CD4-positive, alpha-beta memory T cell (primary cell): Measurements from ENCODE around the gene SND1. TPM values are rescaled to one million over a fixed set of nuclear protein-coding genes. Genes with fewer than 3 reads are reported as not detected.

ENCODE experiments used
- CTCF ChIA-PET: fragments of 350-600 bp; sonication (Branson Sonifier 250); formaldehyde crosslinking; loops from one replicate; lab custom pipeline; 2021; ENCODE audit warnings: inconsistent platforms; ENCODE audit not compliant: partially characterized antibody; lab: Charles Lee
- POLR2A ChIA-PET: fragments of 350-600 bp; sonication (Branson Sonifier 250); formaldehyde crosslinking; loops from one replicate; lab custom pipeline; 2021; ENCODE audit not compliant: partially characterized antibody; lab: Charles Lee
- DNase-seq, 5 donors: peaks; one replicate each; pipeline versions ENCODE4 v3.0.0 to v3.0.0-alpha.2; 2020 to 2022; ENCODE audit warnings: mixed read lengths in 1 of 5
- H3K27ac ChIP-seq: one replicate; pipeline ENCODE4 v1.7.0; 2013; ENCODE audit warnings: low read depth, low read length
- H3K27me3 ChIP-seq: 2 replicates; pipeline ENCODE4 v1.7.0; 2013; ENCODE audit warnings: mild to moderate bottlenecking, low read length, moderate library complexity; ENCODE audit not compliant: insufficient read depth
- H3K36me3 ChIP-seq: 2 replicates; pipeline ENCODE4 v1.7.0; 2013; ENCODE audit warnings: mild to moderate bottlenecking, low read length, moderate library complexity; ENCODE audit not compliant: insufficient read depth
- H3K4me1 ChIP-seq: 2 replicates; pipeline ENCODE4 v1.7.0; 2013; ENCODE audit warnings: mild to moderate bottlenecking, low read length, moderate library complexity; ENCODE audit not compliant: insufficient read depth
- H3K4me3 ChIP-seq, 2 donors: one replicate each; pipeline ENCODE4 v1.7.0; 2013; ENCODE audit warnings: low read length in 2 of 2, mild to moderate bottlenecking in 1 of 2
- H3K9me3 ChIP-seq, 2 donors: one replicate each; pipeline ENCODE4 v1.7.0; 2013; ENCODE audit warnings: low read length in 2 of 2, control low read depth in 1 of 2; ENCODE audit not compliant: control insufficient read depth in 1 of 2
- H3K27ac Mint-ChIP-seq, 7 donors: one replicate each; pipeline ENCODE4 v1.8.0; 2020 to 2021; ENCODE audit warnings: mixed read lengths in 7 of 7, mild to moderate bottlenecking in 6 of 7, inconsistent platforms in 3 of 7, moderate library complexity in 3 of 7
- H3K27me3 Mint-ChIP-seq, 2 donors: one replicate each; pipeline ENCODE4 v1.8.0; 2020 to 2021; ENCODE audit warnings: mixed read lengths in 2 of 2
- H3K36me3 Mint-ChIP-seq, 2 donors: one replicate each; pipeline ENCODE4 v1.8.0; 2020 to 2021; ENCODE audit warnings: mixed read lengths in 2 of 2, inconsistent platforms in 1 of 2, mild to moderate bottlenecking in 1 of 2
- H3K4me1 Mint-ChIP-seq, 4 donors: one replicate each; pipeline ENCODE4 v1.8.0; 2020 to 2021; ENCODE audit warnings: mixed read lengths in 4 of 4, mild to moderate bottlenecking in 1 of 4
- H3K4me3 Mint-ChIP-seq, 8 donors: one replicate each; pipeline ENCODE4 v1.8.0; 2020 to 2021; ENCODE audit warnings: mixed read lengths in 8 of 8, mild to moderate bottlenecking in 7 of 8, moderate library complexity in 6 of 8, inconsistent platforms in 3 of 8
- H3K9me3 Mint-ChIP-seq, 8 donors: one replicate each; pipeline ENCODE4 v1.8.0; 2020 to 2021; ENCODE audit warnings: mixed read lengths in 8 of 8, mild to moderate bottlenecking in 5 of 8, inconsistent platforms in 3 of 8, moderate library complexity in 1 of 8
- intact Hi-C: fragments of 100-400 bp; cut with micrococcal nuclease; formaldehyde crosslinking; loops from one replicate; pipeline ENCODE4 v1.15.1; 2023
- polyA plus RNA-seq, 2 donors: library from polyadenylated mRNA; unstranded; fragments of 300-500 nt; fragmentation: Illumina TruSeq; gene quantifications; one replicate each; pipeline ENCODE4 v1.2.3, GENCODE V29; 2021
- total RNA-seq, 2 experiments: library from RNA; stranded (reverse); gene quantifications; one replicate each; pipeline ENCODE4 v1.2.3, GENCODE V29; 2021

The SND1 gene
- total and polyA plus RNA-seq, 4 experiments from 2014 or later = 119 to 223 (median 171) TPM

DNA sequence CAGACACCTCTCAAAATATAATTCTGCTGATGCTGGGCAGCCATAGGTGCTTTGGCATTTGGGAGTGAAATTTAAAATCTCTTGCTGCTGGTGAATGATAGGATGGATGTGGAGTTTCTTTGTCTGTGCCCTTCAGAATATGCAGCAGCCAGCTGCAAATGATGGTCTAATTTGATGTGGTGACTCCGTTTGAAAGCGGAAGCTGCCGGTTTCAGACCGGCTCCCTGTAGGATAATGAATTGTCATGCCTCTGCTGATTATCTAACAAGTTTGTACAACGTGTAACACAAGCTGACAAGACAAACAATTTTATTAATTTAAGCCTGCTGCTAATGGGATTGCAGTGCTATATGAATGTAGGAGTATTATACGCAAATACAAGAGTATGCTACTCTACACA, 103.5 kb downstream of the SND1 start:
- H3K4me3 ChIP-seq = no peak overlapping the region
- intact Hi-C loops = no loop called here
- H3K9me3 Mint-ChIP-seq = no peaks in the 10 kb centered on the region
- H3K27ac ChIP-seq = no peak overlapping the region
- no peak for DNase-seq
- peaks cover 18% of the 10 kb centered on the region for H3K4me1 ChIP-seq
- H3K4me1 Mint-ChIP-seq = peaks cover 41 to 86% (median 64%) of the 10 kb centered on the region in 4 donors
- CTCF ChIA-PET = no interaction called here
- H3K4me3 Mint-ChIP-seq = no peak overlapping the region
- H3K27ac Mint-ChIP-seq = no peak overlapping the region
- no peaks in the 10 kb centered on the region for H3K27me3 ChIP-seq
- no peaks in the 10 kb centered on the region for H3K9me3 ChIP-seq
- no peaks in the 10 kb centered on the region for H3K36me3 ChIP-seq
- no peaks in the 10 kb centered on the region for H3K27me3 Mint-ChIP-seq
- H3K36me3 Mint-ChIP-seq = peaks cover 1 to 13% of the 10 kb centered on the region in 2 donors
- POLR2A ChIA-PET = no interaction called here

DNA sequence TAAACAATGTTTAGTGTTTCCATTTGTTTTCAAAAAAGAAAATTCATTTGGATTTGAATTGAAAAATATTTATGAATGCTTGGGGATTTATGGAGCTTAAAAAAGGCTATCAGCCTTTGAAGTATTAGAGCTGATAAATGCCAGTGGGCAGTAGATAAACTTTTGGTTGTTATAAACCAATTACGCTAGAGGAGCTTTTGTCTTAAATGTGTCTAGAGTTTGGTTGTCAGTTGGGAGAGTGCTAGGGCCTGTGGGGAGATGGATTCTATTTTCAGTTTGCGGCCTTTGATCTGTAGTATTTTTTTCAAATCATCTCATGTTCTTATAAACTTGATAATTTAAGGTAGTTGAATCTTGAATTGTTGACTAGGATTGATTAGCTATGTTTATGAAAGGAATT, 104.0 kb downstream of the SND1 start:
- Mint-ChIP-seq H3K36me3 (peaks cover 0 to 10% of the 10 kb centered on the region in 2 donors), H3K4me3 (no peak overlapping the region), H3K9me3 (no peaks in the 10 kb centered on the region), H3K27me3 (no peaks in the 10 kb centered on the region), H3K4me1 (peaks cover 40 to 87% (median 64%) of the 10 kb centered on the region in 4 donors), H3K27ac (no peak overlapping the region)
- Histone ChIP-seq H3K27me3 (no peaks in the 10 kb centered on the region), H3K4me3 (no peak overlapping the region), H3K9me3 (no peaks in the 10 kb centered on the region), H3K36me3 (no peaks in the 10 kb centered on the region), H3K4me1 (peaks cover 22% of the 10 kb centered on the region), H3K27ac (no peak overlapping the region)
- no peak for DNase-seq
- intact Hi-C loops = no loop called here
- ChIA-PET POLR2A (no interaction called here), CTCF (no interaction called here)

DNA sequence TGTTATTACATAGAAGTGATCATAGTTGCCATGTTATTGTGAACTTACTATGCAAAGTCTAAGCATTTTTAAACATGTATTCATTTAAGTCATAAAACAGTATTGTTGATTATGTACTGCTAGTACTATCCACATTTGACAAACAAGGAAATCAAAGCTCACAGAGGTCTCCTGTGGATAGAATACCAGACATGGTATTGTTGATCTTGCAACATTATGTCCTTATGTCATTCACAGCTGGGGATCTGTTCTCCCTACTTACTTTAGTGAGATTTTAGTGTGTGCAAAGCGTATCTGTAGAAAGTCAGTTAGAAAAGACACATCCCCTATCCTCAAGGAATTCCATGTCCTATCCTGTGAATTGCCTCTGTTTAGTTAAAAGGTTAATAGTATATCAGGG, 106.1 kb downstream of the SND1 start:
- Histone ChIP-seq H3K27me3 (no peaks in the 10 kb centered on the region), H3K9me3 (no peaks in the 10 kb centered on the region), H3K27ac (no peak overlapping the region), H3K4me1 (peaks cover 19% of the 10 kb centered on the region), H3K4me3 (no peak overlapping the region), H3K36me3 (no peaks in the 10 kb centered on the region)
- ChIA-PET POLR2A (no interaction called here), CTCF (no interaction called here)
- Mint-ChIP-seq H3K4me1 (peaks cover 34 to 84% (median 59%) of the 10 kb centered on the region in 4 donors), H3K27me3 (no peaks in the 10 kb centered on the region), H3K9me3 (no peaks in the 10 kb centered on the region), H3K4me3 (no peak overlapping the region), H3K27ac (no peak overlapping the region), H3K36me3 (peaks cover 2 to 10% of the 10 kb centered on the region in 2 donors)
- DNase-seq = no peak
- intact Hi-C loops = no loop called here

DNA sequence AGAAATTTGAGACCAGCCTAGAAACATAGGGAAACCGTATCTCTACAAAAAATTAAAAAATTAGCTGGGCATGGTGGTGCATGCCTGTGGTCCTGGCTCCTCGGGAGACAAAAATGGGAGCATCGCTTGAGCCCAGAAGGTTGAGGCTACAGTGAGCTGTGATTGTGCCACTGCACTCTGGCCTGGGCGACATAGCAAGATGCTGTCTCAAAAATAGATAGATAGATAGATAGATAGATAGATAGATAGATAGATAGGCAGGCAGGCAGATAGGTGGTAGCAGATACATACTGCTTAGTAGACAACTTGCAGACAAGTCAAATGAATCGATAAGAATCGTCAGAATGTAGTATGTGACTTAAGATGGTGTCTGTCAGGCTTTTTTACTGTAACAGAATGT, 106.9 kb downstream of the SND1 start:
- H3K9me3 ChIP-seq = no peaks in the 10 kb centered on the region
- peaks cover 29 to 77% (median 54%) of the 10 kb centered on the region in 4 donors for H3K4me1 Mint-ChIP-seq
- no peak overlapping the region for H3K27ac ChIP-seq
- no peaks in the 10 kb centered on the region for H3K27me3 Mint-ChIP-seq
- H3K4me1 ChIP-seq = peaks cover 19% of the 10 kb centered on the region
- H3K9me3 Mint-ChIP-seq = no peaks in the 10 kb centered on the region
- ChIA-PET POLR2A (no interaction called here), CTCF (no interaction called here)
- H3K36me3 Mint-ChIP-seq = peaks cover 3 to 10% of the 10 kb centered on the region in 2 donors
- no peak overlapping the region for H3K4me3 ChIP-seq
- no peak overlapping the region for H3K4me3 Mint-ChIP-seq
- intact Hi-C loops = no loop called here
- DNase-seq = no peak
- H3K27ac Mint-ChIP-seq = no peak overlapping the region
- H3K27me3 ChIP-seq = no peaks in the 10 kb centered on the region
- H3K36me3 ChIP-seq = no peaks in the 10 kb centered on the region

DNA sequence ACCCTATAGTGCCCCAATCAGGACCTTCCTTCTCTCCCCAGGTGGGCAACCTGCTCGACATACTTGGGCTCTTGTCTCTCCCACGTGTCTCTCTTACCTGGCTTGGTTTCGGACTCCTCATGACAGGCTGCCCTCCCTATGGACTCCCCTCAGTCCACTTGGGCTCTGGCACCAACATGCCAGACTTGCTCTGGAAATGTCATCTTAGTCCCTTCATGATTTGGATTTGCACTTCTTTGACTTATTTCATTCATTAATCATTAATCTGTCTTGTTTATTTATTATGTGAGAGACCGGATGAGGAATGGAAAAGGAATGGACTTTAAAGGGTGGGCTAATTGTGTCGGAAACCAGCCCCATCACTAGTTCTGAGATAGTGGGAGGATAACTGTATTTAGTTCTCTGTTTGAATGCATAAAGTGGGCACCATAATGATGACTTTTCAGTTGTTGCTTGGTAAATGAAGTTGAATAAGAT, 108.0 kb downstream of the SND1 start:
- ChIA-PET POLR2A (no interaction called here), CTCF (interaction anchor here (1.8 kb wide), 1 partner anchor 450 kb away, joined by 3 read pairs; no protein-coding TSS in a partner anchor)
- no peak for DNase-seq
- Mint-ChIP-seq H3K27ac (no peak overlapping the region), H3K27me3 (no peaks in the 10 kb centered on the region), H3K9me3 (no peaks in the 10 kb centered on the region), H3K4me1 (peaks cover 27 to 71% (median 52%) of the 10 kb centered on the region in 4 donors), H3K36me3 (peaks cover 3 to 15% of the 10 kb centered on the region in 2 donors), H3K4me3 (no peak overlapping the region)
- H3K27me3 ChIP-seq = no peaks in the 10 kb centered on the region
- no peak overlapping the region for H3K4me3 ChIP-seq
- H3K27ac ChIP-seq = no peak overlapping the region
- H3K36me3 ChIP-seq = no peaks in the 10 kb centered on the region
- peaks cover 19% of the 10 kb centered on the region for H3K4me1 ChIP-seq
- H3K9me3 ChIP-seq = no peaks in the 10 kb centered on the region
- intact Hi-C loops = no loop called here

DNA sequence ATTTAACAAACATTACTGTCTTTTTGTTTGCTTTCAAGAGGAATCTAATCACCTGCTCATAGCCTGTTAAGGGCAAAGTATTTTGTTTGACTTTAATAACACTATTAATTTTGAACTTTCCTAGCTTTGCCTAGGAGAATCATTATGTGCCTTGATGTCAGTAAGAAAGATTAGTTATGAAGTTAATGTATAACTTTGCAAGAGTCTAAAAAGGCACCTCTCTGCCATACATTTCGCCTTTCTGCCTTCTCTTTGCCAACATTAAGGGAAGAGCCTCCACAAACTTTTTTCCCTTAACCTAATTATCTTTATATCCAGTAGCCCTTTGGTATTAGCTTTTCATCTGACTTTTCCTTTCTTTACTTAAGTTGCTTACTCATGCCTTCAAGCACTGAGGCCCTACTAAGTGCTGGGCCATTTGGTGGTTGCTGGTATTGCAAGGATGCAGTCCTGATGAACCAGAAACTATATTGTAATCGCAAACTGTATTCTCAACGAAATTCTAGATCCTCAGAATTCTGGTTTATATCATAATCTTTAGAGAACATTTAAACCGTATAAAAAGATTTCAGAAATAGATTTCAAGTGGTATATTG, 108.5 kb downstream of the SND1 start:
- ChIA-PET POLR2A (no interaction called here), CTCF (interaction anchor here (1.8 kb wide), 1 partner anchor 449 kb away, joined by 3 read pairs; no protein-coding TSS in a partner anchor)
- Mint-ChIP-seq H3K36me3 (peaks cover 3 to 20% of the 10 kb centered on the region in 2 donors), H3K4me3 (peak overlapping the region in 1 of 8 donors; percentile 26), H3K4me1 (peaks cover 28 to 69% (median 52%) of the 10 kb centered on the region in 4 donors), H3K27me3 (no peaks in the 10 kb centered on the region), H3K27ac (no peak overlapping the region), H3K9me3 (no peaks in the 10 kb centered on the region)
- no peaks in the 10 kb centered on the region for H3K27me3 ChIP-seq
- DNase-seq = no peak
- no peak overlapping the region for H3K4me3 ChIP-seq
- H3K4me1 ChIP-seq = peaks cover 19% of the 10 kb centered on the region
- H3K27ac ChIP-seq = no peak overlapping the region
- H3K36me3 ChIP-seq = no peaks in the 10 kb centered on the region
- intact Hi-C loops = no loop called here
- H3K9me3 ChIP-seq = no peaks in the 10 kb centered on the region

DNA sequence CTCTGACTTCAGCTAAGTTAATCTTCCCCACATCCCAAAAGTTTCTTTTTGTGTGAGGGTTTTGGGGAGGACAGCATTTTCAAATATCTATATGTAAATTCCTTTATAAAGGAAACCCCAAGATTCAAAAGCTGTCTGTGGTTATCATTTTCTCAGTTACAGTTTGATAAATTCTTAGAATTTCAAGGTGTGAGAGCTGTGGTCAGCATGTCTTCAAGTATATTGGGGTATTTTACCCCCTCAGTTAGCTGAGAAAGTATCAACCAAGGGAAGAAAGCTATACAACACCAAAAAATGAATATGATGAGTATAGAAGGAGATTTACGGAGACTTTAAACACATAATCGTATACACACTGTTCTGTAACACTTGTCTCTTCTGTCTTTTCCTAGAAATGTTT, 109.2 kb downstream of the SND1 start:
- Mint-ChIP-seq H3K27me3 (no peaks in the 10 kb centered on the region), H3K4me3 (no peak overlapping the region), H3K4me1 (peaks cover 26 to 69% (median 50%) of the 10 kb centered on the region in 4 donors), H3K36me3 (peaks cover 3 to 26% of the 10 kb centered on the region in 2 donors), H3K9me3 (no peaks in the 10 kb centered on the region), H3K27ac (no peak overlapping the region)
- H3K36me3 ChIP-seq = no peaks in the 10 kb centered on the region
- intact Hi-C loops = no loop called here
- no peaks in the 10 kb centered on the region for H3K27me3 ChIP-seq
- H3K9me3 ChIP-seq = no peaks in the 10 kb centered on the region
- ChIA-PET CTCF (interaction anchor here (1.8 kb wide), 1 partner anchor 449 kb away, joined by 3 read pairs; no protein-coding TSS in a partner anchor), POLR2A (no interaction called here)
- no peak overlapping the region for H3K27ac ChIP-seq
- peaks cover 19% of the 10 kb centered on the region for H3K4me1 ChIP-seq
- DNase-seq = no peak
- H3K4me3 ChIP-seq = no peak overlapping the region
